ENCODE data around the gene SKOR1. TPM values are rescaled to one million over a fixed set of nuclear protein-coding genes. Genes with fewer than 3 reads are reported as not detected.

SKOR1 gene
- total RNA-seq, 1 experiment from 2014 or later = 0.13 TPM

DNA sequence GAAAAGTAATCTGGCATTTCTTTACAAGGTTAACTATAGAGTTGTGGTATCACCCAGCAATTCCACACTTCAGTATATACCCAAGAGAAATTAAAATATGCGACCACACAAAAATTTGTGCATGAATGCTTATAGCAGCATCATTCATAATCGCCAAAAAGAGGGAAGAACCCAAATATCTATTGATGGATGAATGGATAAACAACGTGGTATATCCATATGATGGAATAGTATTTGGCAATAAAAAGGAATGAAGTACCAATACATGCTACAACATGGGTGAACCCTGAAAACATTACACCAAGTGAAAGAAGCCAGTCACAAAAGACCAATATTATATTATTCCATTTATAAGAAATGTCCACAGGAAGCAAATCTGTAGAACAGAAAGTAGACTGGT lies 8.6 kb upstream of the SKOR1 start:
- H3K79me2 ChIP-seq (ENCODE audit: insufficient read depth, low read length) = no peaks in the 10 kb centered on the region
- no peak overlapping the region for H2BK12ac ChIP-seq (ENCODE audit: insufficient read length, low read depth, low read length)
- Mint-ChIP-seq H3K27me3 (ENCODE audit: low read depth) (peaks cover 65% of the 10 kb centered on the region), H3K4me3 (no peak overlapping the region), H3K27ac (no peak overlapping the region), H3K4me1 (peaks cover 14 to 36% of the 10 kb centered on the region in 2 experiments), H3K36me3 (ENCODE audit: insufficient read depth in 1 of 3, low read depth in 3 of 3) (peaks cover 0 to 2% (median 0%) of the 10 kb centered on the region in 3 experiments; a peak in 2 of 7 replicates), H3K9me3 (peaks cover 0 to 2% of the 10 kb centered on the region in 2 experiments; a peak in 3 of 5 replicates)
- no peak overlapping the region for H2BK120ac ChIP-seq (ENCODE audit: low read depth, low read length, poor library complexity, severe bottlenecking)
- no peak overlapping the region for H3K23ac ChIP-seq (ENCODE audit: insufficient read length, low read depth, low read length)
- no peak overlapping the region for H3K27ac ChIP-seq (ENCODE audit: insufficient read length, low read depth, low read length)
- H2BK15ac ChIP-seq (ENCODE audit: low read depth, low read length) = no peak overlapping the region
- peaks cover 3% of the 10 kb centered on the region for H4K20me1 ChIP-seq (ENCODE audit: control insufficient read depth, insufficient read depth, insufficient read length)
- H3K4me1 ChIP-seq (ENCODE audit: insufficient read depth, low read length) = no peaks in the 10 kb centered on the region
- no peak overlapping the region for H4K8ac ChIP-seq (replicated peaks; ENCODE audit: insufficient read length, low read depth, low read length)
- H3K4me2 ChIP-seq (ENCODE audit: insufficient read depth, insufficient read length, low read length) = no peak overlapping the region
- no peaks in the 10 kb centered on the region for H3K79me1 ChIP-seq (ENCODE audit: insufficient read depth, low read depth, low read length, poor library complexity, severe bottlenecking)
- H3K27me3 ChIP-seq (ENCODE audit: insufficient read depth, low read length) = peaks cover 35% of the 10 kb centered on the region
- H2AK5ac ChIP-seq (ENCODE audit: insufficient read length, low read length) = no peak overlapping the region
- no peak overlapping the region for H4K91ac ChIP-seq (ENCODE audit: insufficient read length, low read depth, low read length)
- no peaks in the 10 kb centered on the region for H3K9me3 ChIP-seq (ENCODE audit: control insufficient read depth, low read depth, low read length)
- H3K18ac ChIP-seq (ENCODE audit: insufficient read length, low read depth, low read length) = no peak overlapping the region
- H2BK5ac ChIP-seq (ENCODE audit: insufficient read length, low read length) = no peak overlapping the region
- H2AFZ ChIP-seq (ENCODE audit: low read length) = no peak overlapping the region
- no peak overlapping the region for H3K14ac ChIP-seq (ENCODE audit: insufficient read depth, low read length)
- TF ChIP-seq, protein P1, sequence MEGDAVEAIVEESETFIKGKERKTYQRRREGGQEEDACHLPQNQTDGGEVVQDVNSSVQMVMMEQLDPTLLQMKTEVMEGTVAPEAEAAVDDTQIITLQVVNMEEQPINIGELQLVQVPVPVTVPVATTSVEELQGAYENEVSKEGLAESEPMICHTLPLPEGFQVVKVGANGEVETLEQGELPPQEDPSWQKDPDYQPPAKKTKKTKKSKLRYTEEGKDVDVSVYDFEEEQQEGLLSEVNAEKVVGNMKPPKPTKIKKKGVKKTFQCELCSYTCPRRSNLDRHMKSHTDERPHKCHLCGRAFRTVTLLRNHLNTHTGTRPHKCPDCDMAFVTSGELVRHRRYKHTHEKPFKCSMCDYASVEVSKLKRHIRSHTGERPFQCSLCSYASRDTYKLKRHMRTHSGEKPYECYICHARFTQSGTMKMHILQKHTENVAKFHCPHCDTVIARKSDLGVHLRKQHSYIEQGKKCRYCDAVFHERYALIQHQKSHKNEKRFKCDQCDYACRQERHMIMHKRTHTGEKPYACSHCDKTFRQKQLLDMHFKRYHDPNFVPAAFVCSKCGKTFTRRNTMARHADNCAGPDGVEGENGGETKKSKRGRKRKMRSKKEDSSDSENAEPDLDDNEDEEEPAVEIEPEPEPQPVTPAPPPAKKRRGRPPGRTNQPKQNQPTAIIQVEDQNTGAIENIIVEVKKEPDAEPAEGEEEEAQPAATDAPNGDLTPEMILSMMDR (conservative IDR thresholded peaks at IDR 0.05) = no peak
- DNase-seq = no peak
- no peak overlapping the region for H3K9ac ChIP-seq (ENCODE audit: extremely low read depth, insufficient read length, low read length)
- no peak overlapping the region for H4K5ac ChIP-seq (ENCODE audit: insufficient read length, low read depth, low read length)
- H3T11ph ChIP-seq (ENCODE audit: low read length) = no peak overlapping the region
- no CpG with 5 or more reads among the region's 3 CpGs for WGBS (ENCODE audit: extremely low coverage, insufficient read length, low lambda C conversion rate)
- H3K23me2 ChIP-seq (ENCODE audit: insufficient read length, low read depth, low read length, poor library complexity, severe bottlenecking) = no peaks in the 10 kb centered on the region
- H3K4ac ChIP-seq (ENCODE audit: low read depth, low read length) = no peak overlapping the region
- H3K56ac ChIP-seq (ENCODE audit: insufficient read length, low read depth, low read length) = no peak overlapping the region
- no peak overlapping the region for H2BK20ac ChIP-seq (ENCODE audit: low read depth, low read length, poor library complexity, severe bottlenecking)
